Hematopoietic multipotent progenitor cell treated with erythropoietin and hydrocortisone succinate and interleukin-3 and kit ligand, for 8 days (in vitro differentiated cells): ENCODE data around the gene LHX4.

Experiments
- DNase-seq: peaks from one replicate; pipeline ENCODE4 v3.0.0-alpha.2; 2015

Gene LHX4

GRCh38 chr1:180259431-180260338 lies 29.6 kb downstream of the LHX4 start:
- no peak for DNase-seq

- DNase-seq: no peak
Measured at GRCh38 chr1:180260541-180260940, 30.5 kb downstream of the LHX4 start.

GRCh38 chr1:180261030-180261429 lies 31.0 kb downstream of the LHX4 start:
- no peak for DNase-seq

- DNase-seq: no peak
Measured at GRCh38 chr1:180261524-180262155, 31.6 kb downstream of the LHX4 start.

- no peak for DNase-seq
Measured at GRCh38 chr1:180262628-180263488, 32.8 kb downstream of the LHX4 start.

GRCh38 chr1:180264595-180264994 lies 34.5 kb downstream of the LHX4 start:
- no peak for DNase-seq

- DNase-seq: no peak
Measured at GRCh38 chr1:180265201-180265600, 35.1 kb downstream of the LHX4 start.

GRCh38 chr1:180265871-180266270 lies 35.8 kb downstream of the LHX4 start:
- DNase-seq: no peak

- no peak for DNase-seq
Measured at GRCh38 chr1:180266275-180267210, 36.5 kb downstream of the LHX4 start.

- DNase-seq: no peak
Measured at GRCh38 chr1:180267211-180267561, 37.1 kb downstream of the LHX4 start.

GRCh38 chr1:180267761-180268555 lies 37.9 kb downstream of the LHX4 start:
- DNase-seq: no peak

- no peak for DNase-seq
Measured at GRCh38 chr1:180268556-180269075, 38.6 kb downstream of the LHX4 start.

- DNase-seq: no peak
Measured at GRCh38 chr1:180269645-180270529, 39.8 kb downstream of the LHX4 start.

GRCh38 chr1:180270530-180271271 lies 40.6 kb downstream of the LHX4 start:
- DNase-seq: no peak

- DNase-seq: no peak
Measured at GRCh38 chr1:180271272-180272255, 41.5 kb downstream of the LHX4 start.

- no peak for DNase-seq
Measured at GRCh38 chr1:180272395-180272794, 42.3 kb downstream of the LHX4 start.

GRCh38 chr1:180273066-180273465 lies 43.0 kb downstream of the LHX4 start:
- DNase-seq: no peak

- no peak for DNase-seq
Measured at GRCh38 chr1:180274221-180274620, 44.2 kb downstream of the LHX4 start.
